ENCODE results near the gene CHDH. TPM values are rescaled to one million over a fixed set of nuclear protein-coding genes. Genes with fewer than 3 reads are reported as not detected.

Gene CHDH
- total and polyA plus RNA-seq, 2 experiments from 2014 or later, result 31.1 to 62.6 TPM

DNA sequence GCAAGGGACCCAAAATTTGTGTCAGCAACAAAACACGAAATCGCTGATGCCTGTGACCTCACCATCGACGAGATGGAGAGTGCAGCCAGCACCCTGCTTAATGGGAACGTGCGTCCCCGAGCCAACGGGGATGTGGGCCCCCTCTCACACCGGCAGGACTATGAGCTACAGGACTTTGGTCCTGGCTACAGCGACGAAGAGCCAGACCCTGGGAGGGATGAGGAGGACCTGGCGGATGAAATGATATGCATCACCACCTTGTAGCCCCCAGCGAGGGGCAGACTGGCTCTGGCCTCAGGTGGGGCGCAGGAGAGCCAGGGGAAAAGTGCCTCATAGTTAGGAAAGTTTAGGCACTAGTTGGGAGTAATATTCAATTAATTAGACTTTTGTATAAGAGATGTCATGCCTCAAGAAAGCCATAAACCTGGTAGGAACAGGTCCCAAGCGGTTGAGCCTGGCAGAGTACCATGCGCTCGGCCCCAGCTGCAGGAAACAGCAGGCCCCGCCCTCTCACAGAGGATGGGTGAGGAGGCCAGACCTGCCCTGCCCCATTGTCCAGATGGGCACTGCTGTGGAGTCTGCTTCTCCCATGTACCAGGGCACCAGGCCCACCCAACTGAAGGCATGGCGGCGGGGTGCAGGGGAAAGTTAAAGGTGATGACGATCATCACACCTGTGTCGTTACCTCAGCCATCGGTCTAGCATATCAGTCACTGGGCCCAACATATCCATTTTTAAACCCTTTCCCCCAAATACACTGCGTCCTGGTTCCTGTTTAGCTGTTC is 34.9 kb downstream of the CHDH start:
- peaks cover 12% of the 10 kb centered on the region for H3K4me1 ChIP-seq (ENCODE audit: insufficient read depth)
- DNase-seq (ENCODE audit: low spot score), result no peak
- H3K36me3 ChIP-seq (replicated peaks; ENCODE audit: insufficient read depth, low read depth), result no peaks in the 10 kb centered on the region
- H3K27ac ChIP-seq, result no peak overlapping the region
- no peak overlapping the region for H3K4me2 ChIP-seq
- H3K4me3 ChIP-seq, result no peak overlapping the region
- no peaks in the 10 kb centered on the region for H3K79me2 ChIP-seq
- no peak overlapping the region for H2AFZ ChIP-seq
- no peaks in the 10 kb centered on the region for H3K27me3 ChIP-seq
- H3K9me2 ChIP-seq (replicated peaks; ENCODE audit: insufficient read depth), result no peaks in the 10 kb centered on the region
- H4K20me1 ChIP-seq (ENCODE audit: insufficient read depth, poor library complexity, severe bottlenecking), result no peaks in the 10 kb centered on the region
- no peaks in the 10 kb centered on the region for H3K9me3 ChIP-seq (ENCODE audit: low read depth)
- TF ChIP-seq EZH2 (IDR thresholded peaks at IDR 0.05; ENCODE audit: borderline replicate concordance), result no peak
- TF ChIP-seq, protein P1, sequence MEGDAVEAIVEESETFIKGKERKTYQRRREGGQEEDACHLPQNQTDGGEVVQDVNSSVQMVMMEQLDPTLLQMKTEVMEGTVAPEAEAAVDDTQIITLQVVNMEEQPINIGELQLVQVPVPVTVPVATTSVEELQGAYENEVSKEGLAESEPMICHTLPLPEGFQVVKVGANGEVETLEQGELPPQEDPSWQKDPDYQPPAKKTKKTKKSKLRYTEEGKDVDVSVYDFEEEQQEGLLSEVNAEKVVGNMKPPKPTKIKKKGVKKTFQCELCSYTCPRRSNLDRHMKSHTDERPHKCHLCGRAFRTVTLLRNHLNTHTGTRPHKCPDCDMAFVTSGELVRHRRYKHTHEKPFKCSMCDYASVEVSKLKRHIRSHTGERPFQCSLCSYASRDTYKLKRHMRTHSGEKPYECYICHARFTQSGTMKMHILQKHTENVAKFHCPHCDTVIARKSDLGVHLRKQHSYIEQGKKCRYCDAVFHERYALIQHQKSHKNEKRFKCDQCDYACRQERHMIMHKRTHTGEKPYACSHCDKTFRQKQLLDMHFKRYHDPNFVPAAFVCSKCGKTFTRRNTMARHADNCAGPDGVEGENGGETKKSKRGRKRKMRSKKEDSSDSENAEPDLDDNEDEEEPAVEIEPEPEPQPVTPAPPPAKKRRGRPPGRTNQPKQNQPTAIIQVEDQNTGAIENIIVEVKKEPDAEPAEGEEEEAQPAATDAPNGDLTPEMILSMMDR (IDR thresholded peaks at IDR 0.05; ENCODE audit: poor library complexity), result no peak
- no peak for TF ChIP-seq EZH2phosphoT487 (IDR thresholded peaks at IDR 0.05; ENCODE audit: low read depth, severe bottlenecking, unreplicated experiment)
- 96% methylated on average over 24 of the region's 24 CpGs for WGBS (ENCODE audit: low lambda C conversion rate, missing lambda C conversion rate)

- 92% methylated on average over 28 of the region's 28 CpGs for WGBS (ENCODE audit: low lambda C conversion rate, missing lambda C conversion rate)
- no peaks in the 10 kb centered on the region for H3K9me3 ChIP-seq (ENCODE audit: low read depth)
These were observed 36.3 kb downstream of the CHDH start for GRCh38 chr3:53809764-53810400.

DNA sequence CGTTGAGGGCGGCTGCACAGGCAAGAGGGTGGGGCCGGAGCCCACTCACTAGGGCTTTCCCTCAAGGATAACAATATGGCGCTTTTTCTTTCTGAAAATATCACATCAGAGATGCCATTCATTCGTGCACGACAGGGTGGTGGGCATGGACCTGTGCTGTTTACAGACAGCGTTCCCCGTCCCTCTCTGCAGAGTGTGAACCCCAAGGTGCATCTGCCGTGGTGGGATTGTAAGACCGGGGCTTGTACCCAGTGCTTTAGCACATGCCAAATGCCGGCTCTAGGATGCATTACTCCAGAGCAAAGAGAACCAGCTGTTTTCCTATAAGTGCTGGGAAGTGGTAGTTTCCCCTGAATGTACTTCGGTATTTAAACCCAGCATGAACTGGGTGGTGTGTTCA is 37.0 kb downstream of the CHDH start:
- no peak for DNase-seq (ENCODE audit: low spot score)
- H3K9me3 ChIP-seq (ENCODE audit: low read depth), result no peaks in the 10 kb centered on the region

More at GRCh38 chr3:53809764-53810400, 36.3 kb downstream of the CHDH start:
- Histone ChIP-seq H3K4me2 (no peak overlapping the region), H3K36me3 (replicated peaks; ENCODE audit: insufficient read depth, low read depth) (no peaks in the 10 kb centered on the region), H3K4me3 (no peak overlapping the region), H3K79me2 (no peaks in the 10 kb centered on the region), H3K9me2 (replicated peaks; ENCODE audit: insufficient read depth) (no peaks in the 10 kb centered on the region), H2AFZ (no peak overlapping the region), H3K27ac (no peak overlapping the region), H3K27me3 (no peaks in the 10 kb centered on the region), H4K20me1 (ENCODE audit: insufficient read depth, poor library complexity, severe bottlenecking) (no peaks in the 10 kb centered on the region), H3K4me1 (ENCODE audit: insufficient read depth) (peaks cover 19% of the 10 kb centered on the region)
- no peak for TF ChIP-seq EZH2phosphoT487 (IDR thresholded peaks at IDR 0.05; ENCODE audit: low read depth, severe bottlenecking, unreplicated experiment)
- TF ChIP-seq EZH2 (IDR thresholded peaks at IDR 0.05; ENCODE audit: borderline replicate concordance), result no peak
- TF ChIP-seq, protein P1 (IDR thresholded peaks at IDR 0.05; ENCODE audit: poor library complexity), result no peak
- no peak for DNase-seq (ENCODE audit: low spot score)

GRCh38 chr3:53808496-53808895 is 37.7 kb downstream of the CHDH start:
- Histone ChIP-seq H4K20me1 (ENCODE audit: insufficient read depth, poor library complexity, severe bottlenecking) (no peaks in the 10 kb centered on the region), H3K27ac (no peak overlapping the region), H3K79me2 (no peaks in the 10 kb centered on the region), H3K27me3 (no peaks in the 10 kb centered on the region), H3K36me3 (replicated peaks; ENCODE audit: insufficient read depth, low read depth) (no peaks in the 10 kb centered on the region), H3K9me2 (replicated peaks; ENCODE audit: insufficient read depth) (no peaks in the 10 kb centered on the region), H3K9me3 (ENCODE audit: low read depth) (no peaks in the 10 kb centered on the region), H3K4me2 (no peak overlapping the region), H2AFZ (no peak overlapping the region), H3K4me3 (no peak overlapping the region), H3K4me1 (ENCODE audit: insufficient read depth) (peaks cover 25% of the 10 kb centered on the region)
- DNase-seq (ENCODE audit: low spot score), result no peak
- 97% methylated on average over 13 of the region's 13 CpGs for WGBS (ENCODE audit: low lambda C conversion rate, missing lambda C conversion rate)
- TF ChIP-seq EZH2phosphoT487 (IDR thresholded peaks at IDR 0.05; ENCODE audit: low read depth, severe bottlenecking, unreplicated experiment) (no peak), EZH2 (IDR thresholded peaks at IDR 0.05; ENCODE audit: borderline replicate concordance) (no peak)
- TF ChIP-seq, protein P1 (IDR thresholded peaks at IDR 0.05; ENCODE audit: poor library complexity), result no peak

More for the DNA sequence above, 37.0 kb downstream of the CHDH start:
- no peaks in the 10 kb centered on the region for H4K20me1 ChIP-seq (ENCODE audit: insufficient read depth, poor library complexity, severe bottlenecking)
- H2AFZ ChIP-seq, result no peak overlapping the region
- H3K27me3 ChIP-seq, result no peaks in the 10 kb centered on the region
- H3K4me3 ChIP-seq, result no peak overlapping the region
- WGBS (ENCODE audit: low lambda C conversion rate, missing lambda C conversion rate), result 93% methylated on average over 12 of the region's 12 CpGs
- peaks cover 25% of the 10 kb centered on the region for H3K4me1 ChIP-seq (ENCODE audit: insufficient read depth)
- H3K27ac ChIP-seq, result no peak overlapping the region
- no peaks in the 10 kb centered on the region for H3K9me2 ChIP-seq (replicated peaks; ENCODE audit: insufficient read depth)
- H3K36me3 ChIP-seq (replicated peaks; ENCODE audit: insufficient read depth, low read depth), result no peaks in the 10 kb centered on the region
- no peak for TF ChIP-seq EZH2phosphoT487 (IDR thresholded peaks at IDR 0.05; ENCODE audit: low read depth, severe bottlenecking, unreplicated experiment)
- TF ChIP-seq EZH2 (IDR thresholded peaks at IDR 0.05; ENCODE audit: borderline replicate concordance), result no peak
- H3K4me2 ChIP-seq, result no peak overlapping the region
- H3K79me2 ChIP-seq, result no peaks in the 10 kb centered on the region

All from hepatocyte (in vitro differentiated cells).